Large intestine (tissue), 12 donors: ENCODE data around the gene HSDL1. TPM values are rescaled to one million over a fixed set of nuclear protein-coding genes. Genes with fewer than 3 reads are reported as not detected.

Experiments used
- DNase-seq, 2 donors: peaks; one replicate each; pipeline versions ENCODE4 v3.0.0 to v3.0.0-alpha.2; 2013
- H3K27ac ChIP-seq: one replicate; pipeline ENCODE4 v1.5.1; 2013; ENCODE audit warnings: low read length
- H3K27me3 ChIP-seq: 2 replicates; pipeline ENCODE4 v1.6.1; 2013; ENCODE audit warnings: low read length; ENCODE audit not compliant: control insufficient read depth, insufficient read depth
- H3K36me3 ChIP-seq: 2 replicates; pipeline ENCODE4 v1.6.1; 2013; ENCODE audit warnings: low read length; ENCODE audit not compliant: control insufficient read depth, insufficient read depth
- H3K4me1 ChIP-seq: one replicate; pipeline ENCODE4 v1.6.1; 2013; ENCODE audit warnings: low read length; ENCODE audit not compliant: control insufficient read depth, insufficient read depth
- H3K4me3 ChIP-seq: one replicate; pipeline ENCODE4 v1.5.1; 2013; ENCODE audit warnings: low read length
- H3K9me3 ChIP-seq: one replicate; pipeline ENCODE4 v1.6.1; 2013; ENCODE audit warnings: mild to moderate bottlenecking, low read depth, low read length, moderate library complexity; ENCODE audit not compliant: control insufficient read depth
- WGBS: methylation state at CpG from one replicate; pipeline ENCODE4 v1.1.5; 2013; ENCODE audit warnings: low lambda C conversion rate; ENCODE audit not compliant: insufficient coverage; 5-methylcytosine and 5-hydroxymethylcytosine counted together
- long read RNA-seq, 11 donors: transcript quantifications; one replicate each; lab custom pipeline, GENCODE V29; 2026
- polyA plus RNA-seq: library from polyadenylated mRNA; unstranded; fragments of 120-200 nt; gene quantifications from one replicate; pipeline ENCODE4 v1.2.1, GENCODE V29; 2013

HSDL1 gene
- 19.3 TPM for polyA plus RNA-seq
- long read RNA-seq, donor 1, transcript HSDL1-208 (1 exons, 3,059 nt), result major isoform, 5 of 8 reads
- long read RNA-seq, donor 1, partial matches to known transcripts, result 0 of 8 reads
- long read RNA-seq, donor 1, other reads (novel, unspliced or antisense), result 0 of 8 reads
- long read RNA-seq, donor 2, transcript HSDL1-208 (1 exons, 3,059 nt), result major isoform, 10 of 14 reads
- long read RNA-seq, donor 2, partial matches to known transcripts, result 0 of 14 reads
- long read RNA-seq, donor 2, other reads (novel, unspliced or antisense), result 0 of 14 reads
- long read RNA-seq, donor 3, result 0 reads
- long read RNA-seq, donor 4, result 0 reads
- long read RNA-seq, donor 5, partial matches to known transcripts, result 0 of 3 reads
- long read RNA-seq, donor 5, other reads (novel, unspliced or antisense), result 0 of 3 reads
- long read RNA-seq, donor 6, transcript HSDL1-201 (6 exons, 3,519 nt), result major isoform, 5 of 9 reads
- long read RNA-seq, donor 6, partial matches to known transcripts, result 0 of 9 reads
- long read RNA-seq, donor 6, other reads (novel, unspliced or antisense), result 0 of 9 reads
- long read RNA-seq, donor 7, transcript HSDL1-208 (1 exons, 3,059 nt), result major isoform, 5 of 6 reads
- long read RNA-seq, donor 7, partial matches to known transcripts, result 0 of 6 reads
- long read RNA-seq, donor 7, other reads (novel, unspliced or antisense), result 0 of 6 reads
- long read RNA-seq, donor 8, transcript HSDL1-201 (6 exons, 3,519 nt), result minor isoform, 9 of 21 reads
- long read RNA-seq, donor 8, transcript HSDL1-208 (1 exons, 3,059 nt), result major isoform, 11 of 21 reads
- long read RNA-seq, donor 8, partial matches to known transcripts, result 0 of 21 reads
- long read RNA-seq, donor 8, other reads (novel, unspliced or antisense), result 0 of 21 reads
- long read RNA-seq, donor 9, transcript HSDL1-208 (1 exons, 3,059 nt), result major isoform, 8 of 16 reads
- long read RNA-seq, donor 9, transcript HSDL1-201 (6 exons, 3,519 nt), result minor isoform, 7 of 16 reads
- long read RNA-seq, donor 9, partial matches to known transcripts, result 0 of 16 reads
- long read RNA-seq, donor 9, other reads (novel, unspliced or antisense), result 0 of 16 reads
- long read RNA-seq, donor 10, transcript HSDL1-201 (6 exons, 3,519 nt), result minor isoform, 6 of 14 reads
- long read RNA-seq, donor 10, transcript HSDL1-208 (1 exons, 3,059 nt), result major isoform, 8 of 14 reads
- long read RNA-seq, donor 10, partial matches to known transcripts, result 0 of 14 reads
- long read RNA-seq, donor 10, other reads (novel, unspliced or antisense), result 0 of 14 reads
- long read RNA-seq, donor 11, partial matches to known transcripts, result 0 of 4 reads
- long read RNA-seq, donor 11, other reads (novel, unspliced or antisense), result 0 of 4 reads

DNA sequence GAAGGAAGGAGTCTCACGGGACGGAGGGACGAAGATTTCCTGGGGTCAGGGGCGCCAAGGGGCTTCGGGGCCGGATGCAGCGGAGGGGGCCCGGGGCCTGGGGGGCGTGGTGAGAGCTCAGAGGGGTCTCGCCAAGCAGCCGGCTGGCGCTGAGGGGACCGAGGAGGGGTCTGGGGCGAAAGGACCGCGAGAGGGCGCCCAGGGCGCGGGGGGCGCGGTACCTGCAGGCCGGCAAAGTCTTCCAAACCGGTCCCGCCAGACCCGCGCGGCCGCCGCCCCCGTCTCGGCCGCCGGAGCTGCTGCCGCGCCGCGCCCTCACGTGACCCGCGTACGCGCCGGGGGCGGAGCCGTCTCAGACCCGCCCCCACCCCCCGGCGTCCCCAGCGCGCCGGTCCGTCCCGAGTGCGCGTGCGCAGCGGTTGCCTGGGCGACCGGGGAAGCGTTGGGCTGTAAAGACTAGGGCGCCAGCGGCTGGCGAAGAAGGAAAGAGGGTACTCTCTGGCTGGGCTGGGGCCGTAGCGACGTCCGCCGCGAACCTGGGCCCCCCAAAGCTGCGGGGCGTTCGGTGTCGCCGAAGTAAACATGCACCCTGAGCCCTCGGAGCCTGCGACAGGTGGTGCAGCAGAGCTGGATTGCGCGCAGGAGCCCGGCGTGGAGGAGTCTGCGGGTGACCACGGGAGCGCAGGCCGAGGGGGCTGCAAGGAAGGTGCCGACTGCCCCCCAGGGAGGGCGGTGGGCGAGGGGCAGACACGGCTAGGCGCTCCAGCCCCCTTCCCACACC lies at the start of gene HSDL1, which contains the start of gene DNAAF1:
Gene HSDL1 (minus strand): TSS at position 319 of the 781 bp plus-strand sequence. CDS start 13,856 bp downstream, outside the sequence.
Gene DNAAF1 (plus strand): TSS at position 450 of the 781 bp plus-strand sequence. CDS start 133 bp downstream, at position 583.
- Histone ChIP-seq H3K27ac (no peak within 1 kb of the TSS), H3K9me3 (no peaks in the 10 kb centered on the region), H3K4me1 (no peaks in the 10 kb centered on the region), H3K27me3 (peaks cover 6% of the 10 kb centered on the region), H3K36me3 (no peaks in the 10 kb centered on the region), H3K4me3 (peak within 1 kb of the TSS; percentile 82)
- DNase-seq, result peak; percentile 89 to 90
- no CpG with 5 or more reads among the region's 89 CpGs for WGBS

DNA sequence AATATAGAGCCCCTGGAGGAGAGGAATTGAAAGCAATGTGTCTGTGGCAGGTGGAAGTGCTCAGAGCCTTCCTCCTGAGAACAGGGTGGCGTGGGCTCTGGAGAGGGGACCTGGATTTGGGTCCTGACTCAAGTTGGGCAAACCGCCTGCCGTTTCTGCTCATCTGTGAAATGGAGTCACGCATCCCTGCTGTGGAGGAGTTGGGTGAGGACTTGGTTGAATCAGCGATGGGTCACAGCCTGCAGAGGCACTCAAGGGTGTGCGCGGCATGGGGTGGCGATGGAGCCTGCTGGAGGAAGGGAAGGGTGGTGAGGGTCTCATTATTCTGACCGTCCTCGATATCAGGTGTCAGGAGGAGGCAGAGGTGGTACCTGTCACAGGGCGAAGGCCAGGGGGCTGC lies 49.0 kb upstream of the HSDL1 start:
- Histone ChIP-seq H3K27ac (no peak overlapping the region), H3K4me1 (no peaks in the 10 kb centered on the region), H3K27me3 (peaks cover 3% of the 10 kb centered on the region), H3K9me3 (no peaks in the 10 kb centered on the region), H3K4me3 (no peak overlapping the region), H3K36me3 (no peaks in the 10 kb centered on the region)
- no CpG with 5 or more reads among the region's 11 CpGs for WGBS
- no peak for DNase-seq

DNA sequence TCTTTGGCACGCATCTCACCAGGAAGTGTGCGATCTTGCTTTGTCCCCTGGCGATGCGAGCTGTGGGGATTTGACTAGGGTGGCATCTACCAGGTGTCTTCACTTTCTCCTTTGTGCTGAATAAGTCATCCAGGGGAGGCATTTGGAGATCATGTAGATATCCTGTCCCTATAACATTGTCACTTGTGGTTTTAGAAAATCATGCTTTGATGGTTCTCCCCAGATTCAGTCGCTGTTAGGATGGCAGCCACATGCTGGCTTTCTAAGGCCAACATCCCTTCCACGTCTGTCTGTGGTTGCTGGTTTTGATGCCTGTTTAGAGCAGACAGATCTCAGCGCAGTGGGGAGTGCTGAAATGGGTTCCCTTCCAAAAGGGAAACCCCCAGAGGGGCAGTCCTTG lies 48.5 kb upstream of the HSDL1 start:
- no peaks in the 10 kb centered on the region for H3K36me3 ChIP-seq
- no peak overlapping the region for H3K27ac ChIP-seq
- WGBS, result no CpG with 5 or more reads among the region's 7 CpGs
- H3K4me3 ChIP-seq, result no peak overlapping the region
- H3K9me3 ChIP-seq, result no peaks in the 10 kb centered on the region
- no peaks in the 10 kb centered on the region for H3K4me1 ChIP-seq
- DNase-seq, result no peak
- H3K27me3 ChIP-seq, result no peaks in the 10 kb centered on the region

DNA sequence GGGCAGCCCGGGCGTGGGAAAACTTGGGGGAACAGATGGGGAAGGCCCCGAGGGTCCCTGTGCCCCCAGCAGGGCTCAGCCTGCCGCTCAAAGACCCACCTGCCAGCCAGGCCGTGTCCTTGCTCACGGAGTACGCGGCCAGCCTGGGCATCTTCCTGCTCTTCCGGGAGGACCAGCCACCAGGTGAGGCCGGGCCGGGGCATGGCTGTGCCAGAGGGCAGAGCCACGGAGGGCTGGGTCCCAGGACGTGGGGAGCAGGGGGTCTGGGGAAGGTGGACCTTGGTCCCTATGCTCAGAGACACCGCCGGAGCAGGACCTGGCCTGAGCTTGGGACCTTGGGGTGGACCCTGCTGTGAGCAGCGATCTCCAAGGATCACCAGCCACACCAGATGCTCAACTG lies 46.5 kb upstream of the HSDL1 start:
- H3K27me3 ChIP-seq, result no peaks in the 10 kb centered on the region
- no peaks in the 10 kb centered on the region for H3K36me3 ChIP-seq
- no peaks in the 10 kb centered on the region for H3K4me1 ChIP-seq
- H3K9me3 ChIP-seq, result no peaks in the 10 kb centered on the region
- H3K4me3 ChIP-seq, result no peak overlapping the region
- no peak for DNase-seq
- no CpG with 5 or more reads among the region's 16 CpGs for WGBS
- H3K27ac ChIP-seq, result no peak overlapping the region

DNA sequence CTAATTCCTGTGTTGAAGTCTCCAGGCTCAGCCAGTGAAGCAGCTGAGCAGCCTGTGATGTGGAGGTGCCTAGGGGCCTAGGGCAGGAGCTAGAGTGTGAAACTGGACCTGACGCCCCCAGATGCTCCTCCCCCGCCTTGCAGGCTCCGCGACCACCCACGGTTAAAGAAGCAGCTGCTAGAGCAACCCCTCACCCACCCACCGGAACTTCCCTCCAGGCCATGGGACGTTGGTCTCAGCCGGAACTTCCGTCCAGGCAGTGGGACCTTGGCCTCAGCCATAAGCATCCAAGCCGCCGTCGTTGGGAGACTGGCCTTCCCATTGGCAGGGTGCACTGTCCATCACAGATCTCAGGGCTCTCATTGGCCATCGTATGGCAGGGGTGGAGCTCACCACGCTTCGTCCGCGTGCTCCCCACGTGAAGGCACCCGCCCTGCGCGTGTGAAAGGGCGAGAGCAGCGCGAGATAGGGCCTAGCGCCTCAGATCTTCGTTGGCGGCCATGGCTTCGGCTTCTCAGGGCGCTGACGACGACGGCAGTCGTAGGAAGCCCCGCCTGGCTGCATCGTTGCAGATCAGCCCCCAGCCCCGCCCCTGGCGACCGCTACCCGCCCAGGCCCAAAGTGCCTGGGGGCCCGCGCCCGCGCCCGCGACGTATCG lies 45.9 kb upstream of the HSDL1 start, which contains the start of gene ADAD2:
Gene ADAD2 (plus strand): TSS at position 427 of the 658 bp plus-strand sequence. CDS start 74 bp downstream, at position 501.
- Histone ChIP-seq H3K4me3 (no peak within 1 kb of the TSS), H3K36me3 (no peaks in the 10 kb centered on the region), H3K27ac (no peak within 1 kb of the TSS), H3K4me1 (peaks cover 4% of the 10 kb centered on the region), H3K9me3 (no peaks in the 10 kb centered on the region), H3K27me3 (no peaks in the 10 kb centered on the region)
- no peak for DNase-seq
- no CpG with 5 or more reads among the region's 47 CpGs for WGBS

DNA sequence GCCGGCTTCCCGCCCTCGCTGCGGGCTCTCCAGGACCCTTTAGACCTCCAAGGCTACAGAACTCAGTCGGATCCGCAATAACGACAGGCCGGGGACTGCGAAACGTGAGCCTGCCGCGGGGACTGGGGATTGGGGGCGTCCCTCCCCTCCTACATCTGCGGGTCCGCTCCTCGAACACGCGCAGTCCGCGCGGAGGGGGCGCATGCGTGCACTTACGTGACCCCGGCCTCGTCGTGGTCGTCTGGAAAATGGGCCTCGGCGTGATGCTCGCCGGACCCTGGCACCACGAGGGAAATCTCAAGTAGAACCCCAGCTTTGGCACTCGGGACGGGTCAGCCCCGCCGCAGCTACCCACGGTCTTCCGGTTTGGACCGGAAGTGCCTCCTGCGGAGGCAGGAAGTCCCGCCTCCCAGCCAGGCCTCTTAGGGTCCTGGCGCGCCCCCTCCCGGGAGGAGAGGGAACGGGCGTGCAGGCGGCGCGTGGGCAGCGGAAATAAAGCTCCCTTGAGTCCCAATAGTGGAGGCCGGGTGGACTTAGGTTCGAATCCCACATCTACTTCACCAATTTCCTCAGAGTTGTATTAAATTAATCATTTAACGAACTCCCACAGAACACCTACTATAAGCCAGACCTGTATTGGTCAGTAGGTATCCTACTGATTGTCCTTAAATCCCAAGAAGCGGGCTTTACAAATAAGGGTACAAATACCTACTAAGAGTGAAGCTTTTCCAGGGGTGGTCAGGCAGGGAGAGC lies 41.9 kb upstream of the HSDL1 start, which contains the start of gene TAF1C:
Gene TAF1C (minus strand): TSS at position 373 of the 753 bp plus-strand sequence. CDS start 2,069 bp downstream, outside the sequence.
- Histone ChIP-seq H3K27ac (no peak within 1 kb of the TSS), H3K36me3 (peaks cover 26% of the 10 kb centered on the region), H3K4me3 (peak within 1 kb of the TSS; percentile 88), H3K27me3 (no peaks in the 10 kb centered on the region), H3K4me1 (peaks cover 4% of the 10 kb centered on the region), H3K9me3 (peaks cover 3% of the 10 kb centered on the region)
- DNase-seq, result peak; percentile 92 to 95
- no CpG with 5 or more reads among the region's 55 CpGs for WGBS

DNA sequence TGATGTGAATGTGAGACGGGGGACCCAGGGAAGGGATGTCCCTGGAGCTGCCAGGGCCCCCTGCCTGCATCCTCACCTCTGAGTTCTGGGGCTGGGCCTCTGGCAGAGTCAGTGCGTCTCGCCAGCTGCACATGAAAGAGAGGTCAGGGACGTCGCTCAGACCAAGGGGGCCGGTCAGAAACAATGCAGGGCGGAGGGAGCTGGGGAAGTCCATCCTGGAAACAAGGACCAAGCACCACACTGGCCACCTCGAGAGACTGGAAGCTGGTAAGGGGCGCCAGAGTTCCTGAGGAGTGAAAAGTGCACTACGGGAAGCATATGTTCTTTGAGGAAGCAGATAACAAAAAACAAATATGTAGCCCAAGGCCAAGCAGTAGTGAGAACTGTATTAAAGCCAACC lies 39.8 kb upstream of the HSDL1 start:
- H3K9me3 ChIP-seq, result peaks cover 3% of the 10 kb centered on the region
- H3K36me3 ChIP-seq, result peaks cover 47% of the 10 kb centered on the region
- H3K4me1 ChIP-seq, result peaks cover 4% of the 10 kb centered on the region
- no peak overlapping the region for H3K27ac ChIP-seq
- no peak for DNase-seq
- no CpG with 5 or more reads among the region's 10 CpGs for WGBS
- no peaks in the 10 kb centered on the region for H3K27me3 ChIP-seq
- no peak overlapping the region for H3K4me3 ChIP-seq

DNA sequence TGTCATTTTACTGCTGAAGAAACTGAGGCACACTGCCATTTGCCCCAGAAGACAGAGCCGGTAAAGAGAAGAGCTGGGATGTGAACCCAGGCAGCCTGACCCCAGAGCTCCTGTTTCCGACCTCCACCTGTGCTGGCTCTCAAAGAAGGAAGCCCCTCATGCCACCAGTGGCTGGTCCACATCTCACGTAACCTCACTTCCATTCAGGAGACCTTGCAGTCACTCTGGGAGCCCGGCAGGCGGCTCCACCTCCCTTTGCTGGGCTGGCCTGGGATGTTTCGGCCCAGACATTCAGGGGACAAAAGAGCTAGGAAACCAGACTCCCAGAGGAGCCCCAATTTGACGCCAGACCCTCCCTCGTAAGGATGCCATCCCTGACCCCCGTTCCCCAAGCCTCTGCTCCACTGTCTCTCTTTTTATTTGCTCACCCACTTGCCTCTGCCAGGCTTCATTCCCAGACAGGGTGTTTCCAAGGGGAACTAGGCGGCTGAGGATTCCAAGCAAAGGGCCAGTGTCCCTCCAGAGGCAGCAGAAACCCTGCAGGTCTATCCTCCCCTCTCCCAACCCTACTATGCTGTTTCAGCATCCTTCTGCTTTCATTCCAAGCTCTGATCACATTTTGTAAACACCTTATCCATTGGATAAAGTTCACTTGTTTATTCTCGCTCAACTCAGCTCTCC lies 39.1 kb upstream of the HSDL1 start:
- Histone ChIP-seq H3K4me3 (no peak overlapping the region), H3K27me3 (no peaks in the 10 kb centered on the region), H3K36me3 (peaks cover 54% of the 10 kb centered on the region), H3K27ac (no peak overlapping the region), H3K9me3 (peaks cover 3% of the 10 kb centered on the region), H3K4me1 (peaks cover 4% of the 10 kb centered on the region)
- no peak for DNase-seq
- no CpG with 5 or more reads among the region's 11 CpGs for WGBS
